CD4-positive, alpha-beta T cell treated with Interleukin-17A for 4 hours (primary cell): ENCODE data around the gene RASGRP4.

ENCODE experiments used
- DNase-seq: peaks from one replicate; pipeline ENCODE4 v3.0.0-alpha.2; 2020; ENCODE audit warnings: mixed read lengths

The RASGRP4 gene

GRCh38 chr19:38445362-38445761, 19.3 kb upstream of the RASGRP4 start:
- no peak for DNase-seq

GRCh38 chr19:38444026-38444425, 18.0 kb upstream of the RASGRP4 start:
- no peak for DNase-seq

DNA sequence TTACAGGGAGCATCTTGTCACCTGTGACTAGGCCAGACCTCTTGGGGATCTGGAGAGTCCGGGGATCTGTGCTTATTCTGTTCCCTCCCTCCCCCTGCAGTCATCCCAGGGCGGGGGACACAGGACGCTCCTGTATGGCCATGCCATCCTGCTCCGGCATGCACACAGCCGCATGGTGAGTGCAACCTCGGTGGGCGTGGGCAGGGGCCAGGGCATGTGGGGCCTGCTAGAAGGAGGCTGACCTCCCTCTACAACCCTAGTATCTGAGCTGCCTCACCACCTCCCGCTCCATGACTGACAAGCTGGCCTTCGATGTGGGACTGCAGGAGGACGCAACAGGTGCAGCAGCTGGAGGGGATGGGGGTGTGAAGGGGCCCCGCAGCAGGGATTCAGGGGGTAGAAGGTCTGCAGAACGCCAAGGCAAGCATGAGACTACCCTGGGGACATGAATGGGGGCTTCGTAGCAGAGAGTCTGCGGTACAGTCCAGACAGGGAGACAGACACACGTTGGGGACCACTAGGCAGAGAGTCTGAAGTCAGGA, 17.5 kb upstream of the RASGRP4 start:
- DNase-seq = no peak

DNA sequence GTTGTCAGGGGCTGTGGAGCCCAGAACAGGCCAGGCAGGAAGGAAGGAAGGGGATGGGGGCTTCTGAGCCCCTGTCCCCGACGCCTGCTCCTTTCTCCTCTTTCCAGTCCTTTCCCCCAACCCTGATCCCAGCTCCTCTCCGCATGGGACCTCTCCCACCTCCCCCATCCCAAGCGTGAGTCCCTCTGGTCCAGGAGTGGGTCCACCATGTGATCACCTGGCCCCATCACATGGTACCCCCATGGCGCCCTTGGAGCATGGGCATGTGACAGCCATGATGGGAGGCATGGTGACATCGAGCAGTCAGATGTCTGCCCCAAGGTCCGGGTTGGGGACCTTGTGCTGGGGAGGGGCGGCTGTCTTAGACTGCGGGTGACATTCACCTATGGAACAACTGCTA, 16.7 kb upstream of the RASGRP4 start:
- no peak for DNase-seq

DNA sequence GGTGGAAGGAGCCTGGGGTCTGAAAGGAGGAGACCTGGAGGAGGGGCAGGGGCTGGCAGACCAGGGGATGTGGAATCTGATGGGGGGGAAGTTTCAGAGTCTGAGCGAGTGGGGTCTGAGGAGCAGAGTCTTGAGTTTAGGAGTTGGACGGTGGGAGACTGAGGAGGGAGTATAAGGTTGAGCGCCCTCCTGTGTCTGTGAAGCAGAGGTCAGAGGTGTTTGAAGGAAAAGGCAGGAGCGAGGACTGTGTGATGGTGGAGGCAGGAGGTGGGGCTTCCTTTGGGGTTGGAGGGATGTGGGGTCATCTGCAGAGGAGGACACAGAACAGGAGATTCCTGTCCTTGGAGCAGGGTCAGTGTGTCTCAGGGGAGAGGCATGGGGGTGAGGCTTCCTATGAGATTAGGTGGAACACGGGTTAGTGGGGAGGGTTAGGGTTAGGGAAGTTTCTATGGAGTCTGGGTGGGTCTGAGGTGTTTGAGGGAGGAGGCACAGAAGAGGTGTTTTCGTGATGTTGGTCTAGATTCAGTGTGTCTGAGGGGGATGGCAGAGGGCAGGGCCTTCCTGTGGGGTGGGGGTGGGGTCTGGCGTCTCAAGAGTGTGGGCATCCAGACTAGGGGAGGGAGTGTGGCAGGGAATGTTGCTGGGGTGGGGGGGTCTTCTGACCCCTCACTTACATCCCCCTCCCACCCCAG, 15.8 kb upstream of the RASGRP4 start:
- DNase-seq = no peak

GRCh38 chr19:38440592-38440991, 14.6 kb upstream of the RASGRP4 start:
- no peak for DNase-seq

- DNase-seq = no peak
These were observed 11.9 kb upstream of the RASGRP4 start for GRCh38 chr19:38437917-38438316.

- no peak for DNase-seq
These were observed 11.3 kb upstream of the RASGRP4 start for GRCh38 chr19:38437295-38437694.

DNA sequence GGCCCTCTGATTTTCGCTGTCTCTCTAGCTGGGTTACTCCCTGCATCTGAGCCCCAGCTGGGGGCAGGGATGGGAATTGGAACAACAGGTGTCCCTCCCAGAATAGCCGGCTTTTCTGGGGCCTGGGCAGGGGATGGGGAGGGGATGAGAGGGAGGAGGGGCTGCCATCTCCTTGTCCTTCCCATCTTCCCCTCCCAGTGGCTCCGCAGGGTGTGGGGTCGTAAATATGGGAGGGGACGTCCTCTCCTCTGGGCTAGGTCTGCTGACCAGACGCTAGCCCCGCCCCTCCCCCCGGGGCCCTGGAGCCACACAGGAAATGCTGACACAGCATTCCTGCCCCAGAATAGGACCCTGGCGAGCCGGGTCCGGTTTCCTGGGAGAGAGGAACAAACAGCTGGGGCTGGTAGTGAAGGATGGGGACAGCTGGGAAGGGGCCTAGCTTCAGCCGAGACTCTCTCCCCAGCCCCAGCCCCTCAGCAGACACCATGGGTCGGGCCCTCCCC, 8.6 kb upstream of the RASGRP4 start:
- DNase-seq = no peak

DNA sequence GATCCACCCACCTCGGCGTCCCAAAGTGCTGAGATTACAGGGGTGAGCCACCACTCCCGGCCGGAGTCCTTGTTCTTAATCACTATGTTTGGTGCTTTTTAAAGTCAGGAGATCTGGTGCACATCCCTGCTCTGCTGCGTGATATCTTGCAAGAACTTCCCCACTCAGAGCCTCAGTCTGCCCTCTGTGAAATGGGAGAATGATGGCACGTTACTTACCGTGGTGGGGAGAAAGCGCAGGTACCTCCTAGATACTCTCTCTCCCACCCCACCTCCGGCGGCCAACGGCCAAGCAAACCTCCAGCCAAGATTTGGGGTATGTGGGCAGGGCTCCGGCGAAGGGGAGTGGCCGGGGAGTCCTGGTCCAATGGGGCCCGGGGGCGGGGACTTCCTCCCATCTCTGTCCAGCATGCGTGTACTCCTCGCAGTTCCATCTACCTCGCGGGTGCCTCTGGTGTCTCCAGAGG, 7.3 kb upstream of the RASGRP4 start, which contains the start of gene RYR1:
TSS of gene RYR1 (plus strand) at position 424 of the 466 bp plus-strand sequence. CDS start 139 bp downstream, outside the sequence.
- DNase-seq = peak; percentile 62

DNA sequence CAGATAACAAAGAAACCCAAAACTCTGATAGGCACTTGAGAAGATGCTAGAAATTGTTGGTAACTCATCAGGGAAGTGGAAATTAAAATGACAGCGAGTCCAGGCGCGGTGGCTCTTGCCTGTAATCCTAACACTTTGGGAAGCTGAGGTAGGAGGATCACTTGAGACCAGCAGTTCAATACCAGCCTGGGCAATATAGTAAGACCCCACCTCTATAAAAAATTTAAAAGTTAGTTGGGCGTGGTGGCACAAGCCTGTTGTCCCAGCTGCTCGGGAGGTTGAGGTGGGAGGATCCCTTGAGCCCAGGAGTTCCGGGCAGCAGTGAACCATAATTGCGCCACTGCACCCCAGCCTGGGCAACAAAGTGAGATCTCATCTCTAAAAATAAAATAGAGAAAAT, 4.9 kb upstream of the RASGRP4 start:
- DNase-seq = no peak

DNA sequence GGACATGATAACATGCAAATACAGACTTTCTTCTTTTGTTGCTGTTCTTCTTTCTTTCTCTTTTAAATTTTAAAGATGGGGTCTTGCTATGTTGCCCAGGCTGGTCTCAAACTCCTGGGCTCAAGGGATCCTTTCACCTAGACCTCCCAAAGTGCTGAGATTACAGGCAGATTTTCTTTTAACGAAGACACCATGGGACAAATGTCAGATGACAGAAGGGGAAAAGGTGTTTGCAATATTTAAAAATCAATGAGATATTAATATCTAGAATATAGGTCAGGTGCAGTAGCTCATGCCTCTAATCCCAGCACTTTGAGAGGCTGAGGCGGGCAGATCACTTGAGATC, 3.8 kb upstream of the RASGRP4 start:
- no peak for DNase-seq

GRCh38 chr19:38429055-38429810, 3.2 kb upstream of the RASGRP4 start:
- no peak for DNase-seq

DNA sequence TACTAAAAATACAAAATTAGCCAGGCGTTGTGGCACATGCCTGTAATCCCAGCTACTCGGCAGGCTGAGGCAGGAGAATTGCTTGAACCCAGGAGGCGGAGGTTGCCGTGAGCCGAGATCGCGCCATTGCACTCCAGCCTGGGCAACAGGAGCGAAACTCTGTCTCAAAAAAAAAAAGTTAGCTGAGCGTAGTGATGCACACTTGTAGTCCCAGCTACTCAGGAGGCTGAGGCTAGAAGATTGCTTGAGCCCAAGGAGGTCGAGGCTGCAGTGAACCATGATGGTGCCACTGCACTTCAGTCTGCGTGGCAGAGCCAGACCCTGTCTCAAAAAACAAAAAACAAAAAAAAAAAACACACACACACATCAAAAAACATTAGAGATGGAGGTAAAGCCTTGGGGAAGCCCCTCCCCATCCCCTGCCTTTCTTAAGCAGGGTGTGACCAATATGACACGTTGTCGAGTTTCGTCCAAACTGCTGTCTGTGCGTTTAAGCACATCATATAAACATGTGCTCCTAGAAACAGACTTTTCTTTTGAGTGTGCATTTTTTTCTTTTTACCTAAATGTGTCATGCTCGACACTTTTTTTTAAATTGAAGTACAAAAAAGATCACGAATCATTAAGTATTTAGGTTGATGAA, 1.1 kb upstream of the RASGRP4 start:
- DNase-seq = peak; percentile 29

GRCh38 chr19:38425222-38425809, 703 bp downstream of the RASGRP4 start:
- no peak for DNase-seq

DNA sequence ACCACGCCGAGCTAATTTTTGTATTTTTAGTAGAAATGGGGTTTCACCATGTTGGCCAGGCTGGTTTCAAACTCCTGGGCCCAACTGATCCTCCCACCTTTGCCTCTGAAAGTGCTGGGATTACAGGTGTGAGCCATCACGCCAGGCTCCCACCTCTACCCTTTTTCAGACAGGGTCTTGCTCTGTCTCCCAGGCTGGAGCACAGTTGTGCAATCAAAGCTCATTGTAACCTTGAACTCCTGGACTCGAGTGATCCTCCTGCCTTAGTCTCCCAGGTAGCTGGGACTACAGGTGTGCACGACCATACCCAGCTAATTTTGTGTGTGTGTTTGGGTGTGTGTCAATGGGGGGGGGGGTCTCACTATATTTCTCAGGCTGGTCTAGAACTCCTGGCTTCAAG, 1.7 kb downstream of the RASGRP4 start:
- DNase-seq = no peak

GRCh38 chr19:38422438-38422837, 3.6 kb downstream of the RASGRP4 start:
- DNase-seq = no peak

- no peak for DNase-seq
These were observed 4.2 kb downstream of the RASGRP4 start for GRCh38 chr19:38421856-38422255.

DNA sequence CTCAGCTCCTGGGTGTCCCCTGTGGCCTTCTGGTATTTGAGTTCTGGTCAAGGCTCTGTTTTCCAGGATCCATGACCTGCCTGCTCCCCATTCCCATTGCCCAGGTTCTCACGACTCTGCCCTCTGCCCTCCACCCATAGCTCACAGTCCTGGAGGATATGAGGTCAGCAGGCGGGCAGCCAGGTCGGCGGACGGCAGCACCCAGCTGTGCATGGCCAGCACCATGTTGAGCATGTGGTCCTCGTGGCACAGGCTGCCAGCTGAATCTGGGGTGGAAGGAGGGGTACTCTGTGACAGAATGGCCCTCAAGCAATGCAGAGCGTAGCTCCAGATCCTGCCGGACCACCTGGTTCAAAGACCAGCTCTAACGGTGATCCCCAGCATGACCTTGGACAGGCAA, 5.1 kb downstream of the RASGRP4 start:
- DNase-seq = no peak

- DNase-seq = peak; percentile 74
These were observed 8.2 kb downstream of the RASGRP4 start for GRCh38 chr19:38417544-38418506.

DNA sequence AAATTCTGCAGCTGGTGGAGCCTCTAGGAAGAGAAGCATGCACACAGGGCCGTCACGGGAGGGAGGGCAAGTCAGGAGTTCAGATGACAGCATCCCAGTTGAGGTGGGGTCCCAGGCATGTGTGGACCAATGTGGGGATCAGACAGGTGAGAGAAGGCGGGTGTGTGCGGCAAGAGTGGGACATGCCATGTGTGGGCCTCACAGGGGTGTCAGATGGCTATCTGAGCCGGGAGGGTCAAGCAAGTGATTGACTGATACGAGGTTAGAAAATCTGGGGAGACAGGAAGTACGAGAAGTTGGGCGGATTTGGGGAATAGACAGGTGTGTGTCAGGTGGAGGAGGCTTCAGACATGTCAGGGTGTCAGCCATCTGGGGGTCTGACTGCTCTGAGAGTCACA, 8.9 kb downstream of the RASGRP4 start:
- DNase-seq = no peak

DNA sequence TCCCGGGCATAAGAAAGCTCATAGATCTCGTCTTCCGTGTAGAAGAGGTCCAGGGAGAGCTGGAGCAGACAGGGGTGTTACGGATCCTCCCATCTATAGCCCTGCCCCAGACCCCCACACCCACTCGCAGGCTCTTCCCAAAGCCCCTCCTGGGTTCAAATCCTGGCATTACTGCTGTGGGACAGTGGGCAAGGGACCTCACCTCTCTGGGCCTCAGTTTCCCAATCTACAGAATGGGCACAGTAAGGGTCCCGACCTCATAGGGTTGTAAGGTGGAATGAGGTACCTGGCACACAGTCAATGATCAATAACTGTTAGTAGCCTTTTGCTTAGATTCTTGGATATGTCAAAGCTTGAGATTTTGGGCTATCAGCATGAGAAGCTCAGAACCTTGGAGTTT, 12.6 kb downstream of the RASGRP4 start:
- no peak for DNase-seq
